GM21390 (cell line): ENCODE data around the gene FOXM1.

Experiments
- ATAC-seq: cut with Tn5 transposase; IDR thresholded peaks from one replicate; pipeline ENCODE4 v1.9.1; 2021; ENCODE audit not compliant: unreplicated experiment

Gene FOXM1

DNA sequence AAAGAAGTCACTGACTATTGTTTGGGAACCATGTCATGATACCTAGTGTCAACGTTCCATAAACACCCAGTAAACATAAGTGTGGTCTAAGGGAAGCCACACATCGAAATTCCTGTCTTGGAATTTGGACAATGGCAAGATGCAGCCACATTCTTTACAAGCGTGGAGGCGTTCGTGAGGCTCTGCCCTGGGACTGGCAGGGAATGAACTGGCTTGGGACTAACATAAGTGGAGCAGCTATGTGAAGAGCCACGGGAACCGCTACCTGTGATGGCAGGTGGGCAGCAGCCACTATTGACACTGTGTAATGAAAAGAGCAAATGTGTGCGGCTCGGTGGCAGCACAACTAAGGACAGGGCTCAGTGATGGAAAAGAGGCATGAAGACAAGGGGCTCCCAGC, 32.2 kb downstream of the FOXM1 start:
- no peak for ATAC-seq

DNA sequence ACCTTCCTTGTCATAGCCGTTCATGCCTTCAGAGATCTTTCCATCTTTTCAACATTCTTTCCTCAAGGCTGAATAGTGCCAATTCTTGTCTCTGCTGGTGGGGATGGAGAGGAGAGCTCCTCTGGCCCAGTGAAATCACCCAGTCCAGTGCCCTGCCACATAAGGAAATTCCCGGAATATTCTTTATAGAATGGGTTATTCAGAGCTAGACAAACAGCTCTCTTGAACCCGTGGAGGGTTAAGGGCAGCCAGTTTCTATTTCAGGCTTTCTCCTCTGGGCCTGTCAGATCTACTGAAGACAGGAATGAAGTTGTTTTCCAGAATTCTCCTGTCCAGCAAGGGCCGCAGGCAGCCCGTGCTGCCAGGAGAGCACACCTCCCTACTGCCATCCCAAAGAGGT, 34.0 kb downstream of the FOXM1 start:
- no peak for ATAC-seq

DNA sequence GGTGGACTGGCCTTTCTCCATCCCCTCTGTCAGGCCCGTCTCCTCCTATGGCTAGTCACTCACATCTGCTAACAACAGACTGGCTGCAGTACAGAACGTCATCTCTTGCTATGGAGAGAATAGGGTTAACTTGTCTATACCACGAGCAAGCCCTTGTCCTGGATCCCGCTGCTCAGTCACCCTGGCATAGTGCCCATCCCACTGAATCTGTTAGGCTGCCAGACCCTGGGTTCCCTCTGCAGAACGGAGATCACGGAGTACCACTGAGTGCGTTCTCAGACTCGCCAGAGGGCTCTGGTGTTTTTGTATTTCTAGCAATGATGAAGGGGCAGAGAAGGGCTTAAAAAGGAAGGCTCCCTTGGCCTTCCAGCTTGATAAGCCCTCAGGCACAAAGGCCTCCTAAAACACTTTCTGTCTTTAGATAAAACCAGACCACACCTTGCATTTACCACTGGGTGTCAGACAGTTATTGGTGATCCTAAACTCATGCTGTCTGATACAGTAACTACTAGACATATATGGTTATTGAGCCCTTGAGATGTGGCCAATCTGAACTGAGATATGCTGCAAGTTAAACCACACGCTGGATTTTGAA, 35.8 kb downstream of the FOXM1 start:
- no peak for ATAC-seq

DNA sequence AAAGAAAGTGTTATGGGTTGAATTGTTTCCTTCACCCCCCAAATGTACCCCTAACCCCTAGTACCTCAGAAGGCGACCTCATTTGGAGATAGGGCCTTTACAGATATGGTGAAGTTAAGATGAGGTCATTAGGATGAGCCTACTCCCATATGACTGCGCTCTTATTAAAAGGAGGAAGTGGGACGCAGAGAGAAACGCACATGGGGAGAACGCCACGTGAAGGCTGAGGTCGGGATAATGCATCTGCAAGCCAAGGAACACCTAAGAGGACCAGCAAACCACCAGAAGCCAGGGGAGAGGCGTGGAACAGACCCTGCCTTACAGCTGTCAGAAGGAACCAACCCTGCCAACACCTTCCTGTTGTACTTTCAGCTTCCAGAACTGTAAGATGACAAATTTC, 40.4 kb downstream of the FOXM1 start:
- no peak for ATAC-seq

DNA sequence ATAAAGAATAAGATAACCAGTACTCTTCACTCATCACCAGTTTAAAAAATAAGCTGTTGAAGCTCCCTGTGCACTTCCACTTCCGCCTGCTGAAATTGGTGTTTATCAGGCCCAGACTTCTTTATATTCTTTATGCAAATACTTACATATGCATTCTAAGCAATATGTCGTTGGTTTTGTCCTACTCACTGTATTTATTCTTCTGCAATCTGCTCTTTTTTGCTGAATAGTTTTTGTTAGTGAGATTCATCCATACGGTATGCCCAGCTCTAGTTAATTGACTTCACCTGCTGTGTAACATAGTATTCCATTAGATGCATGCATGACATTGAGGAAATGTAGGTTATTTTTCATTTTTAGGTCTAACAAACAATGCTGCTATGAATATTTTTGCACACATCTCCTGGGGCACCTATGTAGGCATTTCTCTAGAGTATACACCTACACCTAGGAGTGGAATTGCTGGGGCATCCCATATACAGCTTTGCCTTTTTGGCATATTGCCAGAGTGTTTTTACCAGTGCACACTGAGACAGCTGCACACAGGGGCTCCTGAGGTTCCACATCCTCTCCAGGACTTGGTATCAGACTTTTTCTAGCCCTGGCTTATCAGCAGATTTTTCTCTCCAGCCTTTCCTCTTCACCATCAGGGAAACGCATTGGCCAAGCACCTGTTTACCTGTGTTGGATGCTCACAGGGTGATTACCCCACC, 41.1 kb downstream of the FOXM1 start:
- ATAC-seq, result no peak

DNA sequence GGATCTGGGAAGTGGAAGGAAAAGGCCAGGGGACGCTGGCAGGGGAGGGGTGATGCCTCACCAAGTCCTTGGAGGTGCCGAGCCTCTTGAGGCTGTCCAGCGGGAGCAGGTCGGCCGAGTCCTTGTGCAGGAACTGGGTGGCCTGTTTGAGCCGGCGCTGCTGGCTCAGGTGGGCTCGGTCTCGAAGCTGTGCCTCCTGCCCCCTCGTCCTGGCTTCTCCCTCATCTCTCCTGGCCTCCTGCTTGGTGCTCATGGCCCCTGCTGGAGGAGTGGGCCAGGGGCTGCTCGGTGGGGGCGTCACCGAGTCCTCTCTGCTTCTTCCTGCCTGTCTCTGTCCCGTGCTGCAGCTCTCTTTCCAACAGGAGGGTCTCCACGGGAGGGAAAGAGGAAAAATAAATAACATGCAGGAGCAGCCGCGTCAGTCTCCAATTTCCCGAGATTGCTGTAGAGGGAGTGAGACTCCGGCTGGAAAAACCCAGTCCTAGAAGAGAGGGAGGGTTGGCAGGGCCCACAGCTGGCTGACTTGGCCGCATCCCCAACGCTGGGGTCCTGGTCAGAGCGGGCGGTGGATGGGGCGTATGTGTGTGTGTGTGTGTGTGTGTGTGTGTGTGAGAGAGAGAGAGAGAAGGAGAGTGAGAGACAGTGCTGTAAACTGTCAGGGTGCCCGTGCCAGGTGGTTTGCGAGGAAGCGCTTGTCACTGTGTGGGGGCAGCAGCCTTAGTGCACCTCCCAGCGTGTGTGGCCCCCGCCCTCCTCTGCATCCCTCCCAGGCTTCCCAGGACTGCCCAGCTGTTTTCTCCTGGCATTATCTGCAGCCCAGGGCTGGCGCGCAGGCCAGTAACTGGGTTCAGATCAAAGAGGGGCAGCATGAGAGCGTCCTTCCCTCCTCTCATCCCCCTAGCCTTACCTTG, 42.1 kb downstream of the FOXM1 start, which contains the start of gene NRIP2:
Gene NRIP2 (minus strand): TSS at position 455 of the 911 bp plus-strand sequence. CDS start 52 bp downstream, at position 403.
- ATAC-seq, result no peak

DNA sequence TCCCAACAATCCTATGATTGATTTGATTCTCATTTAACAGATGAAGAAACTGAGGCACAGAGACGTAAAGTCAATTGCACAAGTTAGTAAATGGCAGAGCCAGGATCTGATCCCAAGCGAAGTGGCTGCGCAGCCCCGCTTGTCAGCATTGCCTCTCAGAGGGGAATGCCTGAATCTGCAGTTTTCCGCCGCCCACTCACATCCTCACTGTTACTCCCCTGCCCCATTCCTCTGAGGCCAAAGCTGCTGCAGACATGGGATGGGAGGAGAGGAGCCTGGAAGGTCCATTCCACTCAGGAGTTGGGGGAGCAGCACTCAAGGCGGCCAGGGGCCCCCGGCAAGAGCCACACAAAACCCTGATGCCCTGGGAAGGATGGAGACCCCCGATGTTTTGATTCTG, 43.2 kb downstream of the FOXM1 start:
- no peak for ATAC-seq

DNA sequence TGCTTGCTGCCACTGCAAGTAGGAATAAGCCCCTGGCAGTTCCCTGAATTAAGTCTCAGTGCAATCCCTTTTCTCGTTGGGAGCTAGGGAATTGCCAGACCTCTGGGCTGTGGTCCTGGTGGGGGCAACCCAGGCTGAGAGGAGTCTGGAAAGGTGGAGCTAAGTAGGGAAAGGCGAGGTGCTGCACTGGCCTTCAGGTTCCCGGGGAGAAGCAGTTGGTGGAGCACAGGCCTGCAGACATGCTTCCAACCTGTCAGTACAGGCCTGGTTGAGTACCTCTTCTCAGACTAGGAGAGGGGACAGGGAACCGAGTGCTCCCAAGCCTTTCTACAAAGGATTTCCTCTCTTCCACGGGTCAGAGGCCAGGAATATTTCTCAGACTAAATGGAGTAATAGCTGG, 43.6 kb downstream of the FOXM1 start:
- ATAC-seq, result no peak

DNA sequence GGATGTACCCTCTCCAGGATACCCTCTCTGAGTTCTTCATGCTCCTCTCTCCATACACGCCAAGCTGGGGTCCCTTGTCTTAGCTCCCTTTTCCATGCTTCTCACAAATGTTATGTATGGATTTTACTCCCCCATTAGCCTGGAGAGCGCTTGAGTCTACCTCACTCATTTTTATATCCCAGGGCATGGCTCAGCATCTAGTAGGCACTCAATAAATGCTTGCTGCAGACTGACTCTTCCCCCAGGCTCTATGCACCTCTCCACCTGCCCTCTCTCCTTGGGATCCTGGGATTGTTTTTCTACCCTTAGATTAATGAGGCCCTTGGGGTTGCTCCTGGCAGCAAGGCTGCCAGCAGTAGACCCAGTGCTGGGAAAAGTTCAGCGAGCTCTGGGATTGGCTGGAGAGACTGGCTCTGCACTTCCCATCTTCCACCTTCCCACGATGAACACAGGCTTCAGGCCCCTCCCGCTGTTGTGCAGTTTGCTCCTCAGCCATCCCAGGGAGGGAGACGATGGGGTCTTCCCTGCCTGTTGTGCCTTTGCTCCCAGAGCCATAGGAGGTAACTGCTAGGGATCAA, 44.3 kb downstream of the FOXM1 start:
- ATAC-seq, result no peak

DNA sequence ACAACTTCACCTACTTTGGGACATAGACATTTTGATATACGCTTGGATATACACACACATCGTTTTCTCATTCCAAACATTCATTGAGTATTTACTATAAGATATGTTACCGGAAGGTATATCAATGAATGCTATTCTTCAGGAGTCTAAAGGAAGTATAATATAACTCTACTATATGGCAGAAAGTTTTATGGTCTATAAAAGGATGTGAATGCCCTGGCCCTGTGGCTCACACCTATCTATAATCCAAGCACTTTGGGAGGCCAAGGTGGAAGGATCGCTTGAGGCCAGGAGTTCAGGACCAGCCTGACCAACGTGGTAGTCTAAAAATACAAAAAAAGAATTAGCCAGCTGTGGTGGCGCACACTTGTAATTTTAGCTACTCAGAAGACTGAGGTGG, 47.7 kb downstream of the FOXM1 start:
- ATAC-seq, result no peak

DNA sequence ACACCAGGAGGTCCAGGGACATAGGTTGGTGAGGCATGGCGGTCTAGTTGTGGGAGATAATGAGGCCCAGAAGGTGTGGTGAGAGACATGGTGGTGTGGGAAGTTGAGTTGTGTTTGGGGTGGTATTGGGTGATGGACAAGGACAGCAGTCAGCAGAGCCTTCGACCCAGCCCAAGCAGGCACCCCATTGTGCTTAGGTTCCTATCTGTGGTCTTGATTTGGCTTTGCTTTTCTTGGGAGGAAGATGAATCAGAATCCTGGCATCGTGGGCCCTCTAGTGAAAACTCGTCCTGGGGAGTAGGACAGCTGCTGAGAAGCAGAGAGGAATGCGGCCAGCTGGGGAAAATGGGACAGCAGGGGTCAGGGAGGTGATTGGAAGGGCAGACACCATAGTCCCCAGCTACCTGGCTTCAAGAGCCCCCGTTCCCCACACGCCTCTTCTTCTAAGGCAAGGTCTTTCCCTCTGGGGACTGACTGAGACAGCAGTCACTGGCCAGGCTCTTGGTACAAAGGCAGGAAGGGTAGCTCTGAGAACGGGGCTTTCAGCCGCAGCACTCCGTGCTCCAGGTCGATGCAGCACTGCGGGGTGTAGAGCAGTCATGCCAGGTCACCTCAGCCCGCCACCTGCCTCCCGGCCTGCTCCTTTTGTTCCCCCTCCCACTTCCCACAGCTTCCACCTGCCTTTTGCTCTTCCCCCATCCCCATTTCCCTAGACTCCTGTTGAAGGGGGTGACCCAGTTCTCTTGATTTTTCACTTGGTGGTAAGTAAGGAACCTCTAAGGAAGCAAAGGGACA, 50.1 kb downstream of the FOXM1 start:
- ATAC-seq, result no peak

DNA sequence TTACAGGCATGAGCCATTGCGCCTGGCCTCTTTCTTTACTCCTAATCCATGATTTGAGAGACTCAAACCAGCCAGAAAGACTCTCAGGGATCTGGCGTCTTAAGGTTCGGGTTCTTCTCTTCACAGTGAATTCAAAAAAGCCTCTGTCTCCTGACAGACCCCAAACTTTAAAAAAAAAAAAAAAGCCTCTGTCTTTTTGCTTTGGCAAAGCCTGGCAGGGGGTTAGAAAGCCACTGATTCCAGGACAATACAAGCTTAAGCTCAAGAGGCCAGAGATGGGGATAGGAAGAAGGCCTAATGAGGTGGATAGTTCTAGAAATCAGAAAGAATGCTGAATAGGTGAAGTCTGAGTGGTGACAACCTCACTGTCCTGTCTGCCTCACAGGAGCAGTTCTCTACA, 50.9 kb downstream of the FOXM1 start:
- ATAC-seq, result no peak

DNA sequence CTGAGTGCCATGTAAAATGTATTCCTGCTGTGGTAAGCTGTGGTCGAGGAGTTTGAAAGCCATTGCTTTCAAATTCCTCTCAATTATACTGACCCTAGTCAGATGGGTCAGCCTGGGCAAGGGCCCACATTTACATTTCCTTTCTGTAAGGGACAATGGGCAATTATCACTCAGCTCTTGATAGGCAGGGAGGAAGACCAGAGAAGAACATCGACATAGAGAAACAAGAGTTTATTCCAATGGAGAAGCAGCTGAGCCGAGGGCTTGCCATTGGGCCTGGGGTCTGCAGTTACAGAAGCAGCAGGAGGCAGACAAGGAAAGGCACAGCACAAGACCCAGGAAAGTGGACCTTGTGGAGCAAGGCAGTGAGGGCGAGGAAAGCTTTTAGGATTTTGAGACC, 51.8 kb downstream of the FOXM1 start:
- ATAC-seq, result no peak

DNA sequence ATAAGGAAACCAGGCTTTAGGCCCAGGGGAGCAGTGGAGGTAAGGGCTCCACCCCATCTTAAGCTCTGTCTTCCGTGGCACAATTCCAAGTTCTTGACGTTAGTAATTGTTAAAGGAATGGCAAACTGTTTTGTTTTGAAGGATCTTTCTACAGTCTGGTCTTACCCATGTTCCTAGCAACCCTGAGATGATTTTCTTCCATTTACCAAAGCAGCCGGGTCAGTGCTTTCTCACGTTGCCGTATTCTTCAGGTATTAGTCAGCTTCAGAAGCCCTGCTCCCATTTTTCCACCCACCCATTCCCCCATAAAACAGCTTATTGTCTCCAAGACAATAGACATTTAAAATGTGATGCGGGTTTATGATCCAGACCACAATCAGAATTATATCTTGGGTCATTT, 52.4 kb downstream of the FOXM1 start:
- no peak for ATAC-seq

DNA sequence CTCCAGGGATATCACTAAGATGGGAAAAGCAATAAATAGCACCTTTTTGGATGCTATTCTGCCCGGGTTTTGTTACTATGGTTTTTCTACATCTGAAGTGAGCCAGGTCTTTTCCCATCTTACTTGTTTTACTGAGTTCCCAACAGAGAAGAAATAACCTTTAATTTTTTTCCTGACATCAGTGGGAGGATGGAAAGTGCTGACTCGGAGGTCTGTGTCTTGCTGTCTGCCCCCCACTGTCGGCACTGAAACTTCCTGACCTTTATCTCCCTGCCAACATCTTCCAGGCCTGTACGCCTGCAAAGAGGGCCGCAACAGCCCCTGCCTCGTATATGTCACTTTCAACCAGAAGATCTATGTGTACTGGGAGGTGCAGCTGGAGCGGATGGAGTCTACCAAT, 53.5 kb downstream of the FOXM1 start:
- ATAC-seq, result no peak

DNA sequence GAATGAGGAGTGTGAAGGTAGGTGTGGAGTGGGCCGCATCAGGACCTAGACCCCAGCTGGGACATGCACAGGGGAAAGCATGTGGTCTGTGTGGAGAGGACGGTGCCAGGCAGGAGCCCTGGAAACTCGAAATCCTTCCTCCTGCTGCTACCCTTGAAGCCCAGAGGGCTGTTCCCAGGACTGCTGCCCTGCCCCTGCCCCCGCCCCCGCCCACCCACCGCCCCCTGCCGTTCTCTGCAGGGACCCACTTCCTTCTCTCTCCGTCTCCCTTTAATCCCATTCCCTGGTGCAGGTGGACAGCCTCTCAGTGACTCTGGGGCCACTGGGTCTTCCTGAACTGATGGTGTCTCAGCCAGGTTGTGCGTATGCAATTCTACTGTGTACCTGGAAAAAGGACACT, 56.5 kb downstream of the FOXM1 start:
- ATAC-seq, result no peak

DNA sequence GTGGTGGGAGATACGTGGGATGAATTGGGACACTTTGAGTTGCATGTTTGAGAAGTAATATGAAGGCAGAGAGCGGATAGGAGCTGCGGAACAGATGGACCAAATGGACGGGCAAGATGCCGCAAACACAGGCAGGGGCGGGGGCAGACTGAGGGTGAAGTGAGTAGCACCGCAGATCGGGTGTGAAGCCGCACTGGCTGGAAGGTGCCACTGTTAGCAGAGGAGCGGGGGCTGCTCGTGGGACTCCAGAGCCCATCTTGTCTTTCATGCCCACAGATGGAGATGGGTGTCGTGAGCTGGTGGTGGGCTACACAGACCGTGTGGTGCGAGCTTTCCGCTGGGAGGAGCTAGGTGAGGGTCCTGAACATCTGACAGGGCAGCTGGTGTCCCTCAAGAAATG, 57.2 kb downstream of the FOXM1 start:
- no peak for ATAC-seq

DNA sequence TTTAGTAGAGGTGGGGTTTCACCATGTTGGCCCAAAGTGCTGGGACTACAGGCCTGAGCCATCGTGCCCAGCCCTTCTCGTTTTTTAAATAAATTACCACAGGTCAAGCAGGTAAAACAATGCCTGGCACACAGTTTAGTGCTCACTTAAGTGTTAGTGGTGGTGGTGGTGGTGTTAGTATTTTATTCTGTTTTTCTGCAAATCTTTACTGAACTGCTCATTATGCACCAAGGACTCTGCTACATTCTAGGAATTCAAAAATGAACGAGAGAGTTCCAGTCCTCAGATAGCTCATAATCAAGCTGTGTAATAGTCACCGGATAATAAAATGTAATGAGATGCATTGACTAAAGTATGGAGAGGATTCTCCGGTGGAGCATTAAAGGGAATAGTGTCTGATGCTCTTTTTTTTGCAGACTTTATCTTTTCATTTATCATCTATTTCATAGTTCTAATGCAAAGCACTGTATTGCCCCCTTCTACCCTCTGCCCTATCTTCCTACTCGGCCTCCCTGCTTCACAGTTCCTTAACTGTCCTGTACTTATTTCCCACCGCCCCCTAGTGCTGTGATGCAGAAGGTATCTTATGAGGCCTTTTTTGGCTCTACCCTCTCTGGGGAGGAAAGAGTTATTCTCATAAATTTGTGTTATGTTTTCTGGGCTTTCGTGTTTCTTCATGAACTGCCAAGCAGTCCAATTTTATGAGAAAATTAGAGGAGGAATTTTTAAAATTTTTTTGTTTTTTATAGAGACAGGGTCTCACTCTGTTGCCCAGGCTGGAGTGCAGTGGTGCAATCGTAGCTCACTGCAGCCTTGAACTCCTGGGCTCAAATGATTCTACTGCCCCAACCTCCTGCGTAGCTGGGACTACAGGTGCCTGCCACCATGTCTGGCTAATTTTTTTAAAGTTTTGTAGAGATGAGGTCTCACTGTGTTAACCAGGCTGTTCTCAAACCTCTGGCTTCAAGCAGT, 63.5 kb downstream of the FOXM1 start:
- ATAC-seq, result peak; percentile 32
